Activated CD4-positive, alpha-beta T cell treated with anti-CD3 and anti-CD28 coated beads, Interleukin-2, amount 50 U/mL, for 48 hours (primary cell): ENCODE measurements around the gene KIF3A.

Experiments
- DNase-seq, 2 experiments: peaks; one replicate each; pipeline ENCODE4 v3.0.0-alpha.2; 2020

Gene KIF3A

GRCh38 chr5:132770476-132771159, 33.3 kb upstream of the KIF3A start:
- no peak for DNase-seq

- no peak for DNase-seq
Observed at GRCh38 chr5:132768485-132768868, 31.1 kb upstream of the KIF3A start.

GRCh38 chr5:132767150-132767549, 29.8 kb upstream of the KIF3A start:
- no peak for DNase-seq

GRCh38 chr5:132766806-132767055, 29.4 kb upstream of the KIF3A start:
- no peak for DNase-seq

GRCh38 chr5:132766020-132766805, 28.9 kb upstream of the KIF3A start:
- DNase-seq = no peak

- no peak for DNase-seq
Observed at GRCh38 chr5:132765311-132766019, 28.1 kb upstream of the KIF3A start.

- DNase-seq = no peak
Observed at GRCh38 chr5:132764671-132765238, 27.4 kb upstream of the KIF3A start.

GRCh38 chr5:132764051-132764450, 26.7 kb upstream of the KIF3A start:
- no peak for DNase-seq

GRCh38 chr5:132763181-132764036, 26.1 kb upstream of the KIF3A start:
- DNase-seq = no peak

GRCh38 chr5:132762246-132763000, 25.1 kb upstream of the KIF3A start:
- DNase-seq = no peak

- no peak for DNase-seq
Observed at GRCh38 chr5:132761321-132762240, 24.2 kb upstream of the KIF3A start.

- DNase-seq = no peak
Observed at GRCh38 chr5:132760601-132761317, 23.4 kb upstream of the KIF3A start.

GRCh38 chr5:132760049-132760420, 22.7 kb upstream of the KIF3A start:
- peak in 1 of 2 experiments; percentile 1 for DNase-seq

- DNase-seq = peak in 1 of 2 experiments; percentile 1
Observed at GRCh38 chr5:132759114-132760048, 22.0 kb upstream of the KIF3A start.

GRCh38 chr5:132758451-132758850, 21.1 kb upstream of the KIF3A start:
- no peak for DNase-seq

GRCh38 chr5:132756542-132756941, 19.2 kb upstream of the KIF3A start:
- no peak for DNase-seq

GRCh38 chr5:132754947-132755346, 17.6 kb upstream of the KIF3A start:
- DNase-seq = peak in 1 of 2 experiments; percentile 1

- DNase-seq = peak in 1 of 2 experiments; percentile 2
Observed at GRCh38 chr5:132754111-132754510, 16.8 kb upstream of the KIF3A start.
